ENCODE measurements around the gene GLYR1.

GLYR1 gene

DNA sequence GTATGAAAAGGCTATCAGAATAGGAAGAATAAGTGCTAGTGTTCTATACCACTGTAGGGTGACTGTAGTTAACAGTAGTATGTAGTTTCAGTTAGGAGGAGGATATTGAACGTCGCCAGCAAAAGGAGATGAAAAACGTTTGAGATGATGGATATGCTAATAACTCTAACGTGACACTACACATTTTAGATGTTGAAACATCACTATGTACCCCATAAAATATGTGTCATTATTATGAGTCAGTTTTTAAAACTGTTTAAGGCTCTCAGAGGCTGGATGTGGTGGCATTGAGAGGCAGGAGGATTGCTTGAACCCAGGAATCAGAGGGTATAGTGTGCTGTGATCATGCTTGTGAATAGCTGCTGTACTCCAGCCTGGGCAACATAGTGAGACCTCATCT is 32.0 kb upstream of the GLYR1 start:
- DNase-seq, result no peak

DNA sequence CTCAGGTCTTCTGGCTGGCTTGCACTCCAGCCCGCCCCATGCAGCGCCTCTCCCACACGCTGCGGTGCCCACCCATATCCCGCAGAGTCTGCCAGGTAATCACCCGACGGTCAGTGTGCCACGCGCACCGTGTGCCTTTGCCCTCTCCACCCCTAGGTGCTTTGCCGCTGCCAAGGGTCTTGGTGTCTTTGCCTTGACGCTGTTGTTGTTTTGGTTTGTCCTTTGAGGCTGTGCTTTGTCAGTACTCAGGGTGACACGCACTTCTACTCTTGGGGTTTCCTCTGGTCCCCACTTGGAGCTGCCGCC is 30.2 kb upstream of the GLYR1 start:
- DNase-seq, result no peak

DNA sequence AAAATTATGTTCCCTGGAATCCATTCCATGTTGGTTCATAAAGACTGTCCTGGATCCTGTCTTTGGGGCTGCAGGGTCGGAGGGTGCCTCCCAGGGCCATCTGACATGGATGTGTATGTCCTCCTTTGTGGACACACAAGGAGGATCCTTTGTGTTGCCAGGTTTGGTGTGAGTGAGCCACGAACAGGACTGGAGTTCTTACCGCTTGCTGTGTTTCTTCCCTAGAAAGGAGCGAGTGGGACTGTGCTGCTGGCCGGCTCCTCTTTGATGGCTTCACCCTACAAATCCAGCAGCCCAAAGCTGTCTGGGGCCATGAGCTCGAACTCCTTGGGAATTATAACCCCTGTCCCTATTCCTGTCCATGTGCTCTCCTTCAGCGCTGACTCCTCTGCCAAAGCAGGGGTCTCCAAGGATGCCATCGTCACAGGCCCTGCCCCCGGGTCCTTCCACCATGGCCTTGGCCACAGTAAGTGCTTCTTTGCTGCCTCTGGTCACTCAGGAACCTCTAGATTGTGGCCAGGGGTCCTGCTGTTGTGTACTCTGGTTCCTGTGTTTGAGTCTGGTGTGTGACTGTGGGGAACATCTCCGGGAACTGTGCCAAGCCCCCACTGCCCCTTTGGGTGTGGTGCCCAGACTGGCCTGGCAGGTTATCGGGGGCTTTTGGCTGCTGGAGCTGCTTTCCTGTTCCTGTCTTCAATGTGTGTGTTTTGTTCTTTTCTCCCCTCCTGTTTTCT is 29.7 kb upstream of the GLYR1 start:
- no peak for DNase-seq

DNA sequence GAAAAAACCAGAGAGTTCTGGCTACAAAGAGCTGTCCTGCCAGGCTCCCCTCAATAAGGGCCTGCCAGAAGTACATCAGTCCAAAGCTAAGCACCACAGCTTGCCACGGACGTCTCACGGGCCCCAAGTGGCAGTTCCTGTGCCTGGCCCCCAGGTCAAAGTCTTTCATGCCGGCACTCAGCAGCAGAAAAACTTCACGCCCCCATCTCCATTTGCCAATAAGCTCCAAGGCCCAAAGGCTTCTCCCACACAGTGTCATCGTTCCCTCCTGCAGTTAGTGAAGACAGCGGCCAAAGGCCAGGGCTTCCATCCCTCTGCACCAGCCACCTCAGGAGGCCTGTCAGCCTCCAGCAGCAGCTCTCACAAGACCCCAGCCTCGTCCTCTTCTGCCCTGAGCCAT is 27.6 kb upstream of the GLYR1 start:
- no peak for DNase-seq

DNA sequence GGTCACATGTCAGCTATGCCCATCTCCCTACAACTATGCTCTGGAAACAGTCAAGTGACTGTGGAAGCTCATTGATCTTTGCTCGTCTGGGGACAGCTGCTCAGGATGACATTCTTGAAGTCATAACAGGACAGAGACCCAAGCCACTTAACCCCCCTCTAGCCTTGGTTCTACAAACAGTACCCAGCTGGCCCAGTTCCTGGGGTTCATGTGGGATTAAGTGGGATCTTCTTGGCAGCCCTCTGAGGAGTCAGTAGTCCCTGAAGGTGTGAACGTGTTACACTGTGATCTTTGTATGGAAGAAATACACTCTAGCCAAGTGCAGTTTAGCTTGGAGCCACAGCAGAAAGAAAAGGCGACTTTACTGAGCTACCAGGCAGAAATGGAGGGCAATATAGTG is 26.0 kb upstream of the GLYR1 start:
- no peak for DNase-seq

DNA sequence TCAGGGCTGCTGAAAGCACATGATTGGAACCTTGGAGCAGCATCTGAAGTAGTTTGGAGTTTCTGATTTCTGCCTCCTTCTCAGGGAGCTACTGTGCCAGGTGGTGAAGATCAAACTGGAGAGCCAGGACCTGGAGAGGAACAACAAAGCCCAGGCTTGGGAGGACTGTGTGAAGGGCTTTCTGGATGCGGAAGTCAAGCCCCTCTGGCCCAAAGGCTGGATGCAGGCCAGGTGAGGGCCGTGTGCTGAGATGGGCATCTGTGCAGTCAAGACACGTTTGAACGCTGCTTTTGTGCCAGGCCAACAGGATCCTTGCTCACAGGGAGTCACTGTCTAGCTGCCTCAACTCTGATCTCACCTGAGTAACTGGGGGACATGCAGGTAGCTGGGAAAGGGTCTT is 24.0 kb upstream of the GLYR1 start:
- no peak for DNase-seq

DNA sequence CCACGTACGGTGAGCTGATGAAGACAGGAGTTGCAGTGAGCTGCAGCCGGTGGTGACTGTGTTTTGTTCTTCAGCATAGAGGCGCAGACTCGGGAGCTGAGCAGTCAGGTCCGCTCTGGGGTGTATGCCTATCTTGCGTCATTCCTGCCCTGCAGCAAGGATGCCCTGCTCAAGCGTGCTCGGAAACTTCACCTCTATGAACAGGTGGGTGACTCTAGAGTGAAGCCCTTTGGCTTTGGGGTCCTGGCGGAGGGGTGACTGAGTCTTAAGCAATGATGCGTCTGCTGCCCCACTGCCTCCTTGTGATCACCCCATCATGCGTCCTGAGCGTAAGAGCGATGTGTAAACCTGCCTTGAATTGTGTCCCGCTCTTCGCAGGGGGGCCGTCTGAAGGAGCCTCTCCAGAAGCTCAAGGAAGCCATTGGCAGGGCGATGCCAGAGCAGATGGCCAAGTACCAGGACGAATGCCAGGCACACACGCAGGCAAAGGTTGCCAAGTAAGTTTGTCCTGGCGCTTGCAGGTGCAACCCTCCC is 23.1 kb upstream of the GLYR1 start:
- no peak for DNase-seq

DNA sequence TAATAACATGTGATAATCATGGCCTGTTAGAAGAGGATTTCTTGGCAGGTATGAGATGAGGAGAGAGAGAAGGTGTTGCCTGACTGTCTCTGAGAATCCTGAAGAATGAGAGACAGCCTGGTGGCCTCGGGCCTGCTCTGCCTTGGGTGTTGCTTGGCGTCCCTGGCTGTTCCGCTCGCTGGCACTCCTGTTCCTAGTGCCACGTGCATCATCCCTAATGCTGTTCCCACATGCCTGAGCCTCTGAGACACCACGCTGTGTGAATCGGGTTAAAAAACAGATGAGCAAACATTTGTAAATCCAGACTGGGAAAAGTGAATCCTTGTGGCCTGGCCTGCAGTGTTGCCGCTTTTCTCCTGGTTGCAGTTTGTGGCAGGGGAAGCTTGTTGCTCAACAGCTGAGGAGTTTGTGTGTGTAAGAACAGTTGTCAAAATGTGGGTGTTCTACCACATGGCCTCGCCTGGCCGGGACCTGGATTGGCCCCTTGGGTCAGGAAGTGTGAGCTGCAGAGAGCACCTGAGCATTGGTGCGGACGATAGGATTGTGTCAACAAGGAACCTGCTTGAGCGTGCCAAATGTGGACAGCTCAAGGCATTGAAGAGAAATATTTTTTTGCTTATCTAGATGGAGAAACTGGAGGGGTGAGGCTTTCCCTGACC is 22.2 kb upstream of the GLYR1 start:
- no peak for DNase-seq

DNA sequence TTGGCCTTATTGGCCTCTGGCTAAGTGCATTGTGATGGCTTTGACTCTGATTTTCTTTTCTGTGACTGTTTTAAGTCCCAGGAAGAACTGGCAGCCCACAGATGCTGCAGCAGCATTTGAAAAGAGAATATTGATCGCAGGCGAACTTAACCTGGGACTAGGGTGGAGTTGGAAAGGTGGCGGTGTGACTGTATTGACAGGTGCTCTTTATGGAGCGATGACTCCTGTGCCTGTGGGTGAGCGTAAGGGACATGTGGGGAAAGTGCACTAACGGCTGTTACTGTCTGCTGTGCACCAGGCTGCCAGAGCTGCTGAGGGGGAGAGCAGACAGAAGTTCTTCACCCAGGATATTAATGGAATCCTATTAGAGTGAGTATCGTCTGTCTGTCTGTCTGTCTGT is 21.4 kb upstream of the GLYR1 start:
- DNase-seq, result no peak

DNA sequence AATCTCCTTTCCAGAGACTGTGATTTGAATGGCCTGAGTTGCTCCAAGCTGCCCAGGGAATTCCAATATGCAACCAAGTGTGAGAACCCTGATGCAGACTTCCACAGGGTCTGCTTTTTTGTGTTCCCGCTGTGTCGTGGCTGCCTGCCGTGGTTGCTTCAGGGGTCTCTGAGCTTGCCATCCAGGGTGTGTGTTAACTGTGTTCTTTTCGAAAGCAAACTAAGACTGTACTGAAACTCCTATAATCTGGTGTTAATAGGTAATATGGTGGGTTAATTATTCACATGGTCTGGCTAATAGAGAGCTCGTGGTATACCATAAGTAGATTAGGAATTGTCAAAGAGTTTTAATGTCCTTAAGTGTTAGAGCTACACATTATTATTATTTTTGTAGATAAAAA is 20.9 kb upstream of the GLYR1 start:
- DNase-seq, result no peak

DNA sequence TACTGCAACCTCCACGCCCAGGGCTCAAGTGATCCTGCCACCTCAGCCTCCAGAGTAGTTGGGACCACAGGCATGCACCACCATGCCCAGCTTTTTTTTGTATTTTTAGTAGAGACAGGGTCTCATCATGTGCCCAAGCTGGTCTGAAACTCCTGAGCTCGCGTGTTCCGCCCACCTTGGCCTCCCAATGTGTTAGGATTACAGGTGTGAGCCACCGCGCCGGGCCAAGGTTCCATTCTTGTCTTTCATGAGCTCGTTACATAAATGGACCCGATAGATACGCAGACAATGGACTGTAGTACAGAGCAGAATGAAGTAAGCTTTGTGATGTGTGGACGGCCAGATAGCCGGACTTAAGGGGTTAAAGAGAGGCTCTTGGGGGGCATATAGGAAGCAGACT is 19.5 kb upstream of the GLYR1 start:
- DNase-seq, result no peak

DNA sequence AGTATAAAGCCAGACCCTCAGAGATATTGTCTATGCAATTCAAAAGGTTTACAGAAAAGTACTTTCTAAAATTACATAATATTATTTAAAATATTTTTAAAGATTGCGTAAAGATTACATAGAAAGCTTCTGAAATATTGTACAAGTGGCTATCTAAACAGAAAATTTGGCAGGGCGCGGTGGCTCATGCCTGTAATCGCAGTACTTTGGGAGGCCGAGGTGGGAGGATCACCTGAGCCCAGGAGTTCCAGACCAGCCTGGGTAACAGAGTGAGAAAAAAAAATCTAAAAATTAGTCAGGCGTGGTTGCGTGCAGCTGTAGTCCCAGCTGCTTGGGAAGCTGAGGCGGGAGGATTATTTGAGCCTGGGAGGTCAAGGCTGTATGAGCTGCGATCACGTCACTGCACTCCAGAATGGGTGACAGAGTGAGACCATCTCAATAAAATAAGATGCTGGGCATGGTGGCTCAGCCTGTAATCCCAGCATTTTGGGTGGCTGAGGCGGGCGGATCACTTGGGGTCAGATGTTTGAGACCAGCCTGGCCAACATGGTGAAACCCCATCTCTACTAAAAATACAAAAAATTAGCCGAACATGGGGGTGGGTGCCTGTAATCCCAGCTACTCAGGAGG is 18.3 kb upstream of the GLYR1 start:
- DNase-seq, result no peak

DNA sequence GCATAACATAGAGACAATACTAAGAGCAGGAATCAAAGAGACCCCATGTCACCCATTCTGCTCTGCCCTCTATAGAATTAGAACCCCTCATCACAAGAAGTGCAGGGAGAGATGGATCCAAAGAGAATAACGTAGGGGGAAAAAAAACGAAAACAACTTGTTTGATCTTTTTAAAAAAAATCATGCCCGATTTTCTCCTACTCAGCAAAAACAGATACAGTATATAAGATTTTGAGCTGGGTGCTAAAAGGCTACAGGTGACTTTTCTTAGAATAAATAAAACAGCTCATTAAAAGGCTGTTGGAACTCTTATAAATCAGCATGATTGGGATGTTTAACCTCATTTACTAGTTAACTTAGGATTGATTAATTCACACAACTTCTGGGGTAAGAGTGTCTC is 17.6 kb upstream of the GLYR1 start:
- DNase-seq, result no peak

DNA sequence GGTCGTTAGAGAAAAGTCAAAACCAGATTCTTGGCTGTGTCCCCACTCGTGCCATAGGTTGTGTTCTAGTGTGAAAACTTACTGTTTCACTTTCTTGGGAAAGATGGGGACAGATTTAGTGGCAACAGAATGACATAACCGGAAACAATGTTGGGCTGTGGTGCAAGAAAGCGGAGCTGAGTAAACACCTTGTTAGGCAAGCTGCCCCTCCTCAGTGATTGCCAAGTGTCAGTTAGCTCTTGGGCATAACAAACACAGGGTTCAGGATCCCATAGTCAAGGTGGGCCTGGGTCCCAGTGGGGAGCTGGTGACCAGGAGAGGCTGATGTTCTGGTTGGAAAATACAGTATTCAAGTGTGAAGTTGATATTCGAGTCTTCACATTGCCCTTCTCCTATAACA is 15.6 kb upstream of the GLYR1 start:
- no peak for DNase-seq

DNA sequence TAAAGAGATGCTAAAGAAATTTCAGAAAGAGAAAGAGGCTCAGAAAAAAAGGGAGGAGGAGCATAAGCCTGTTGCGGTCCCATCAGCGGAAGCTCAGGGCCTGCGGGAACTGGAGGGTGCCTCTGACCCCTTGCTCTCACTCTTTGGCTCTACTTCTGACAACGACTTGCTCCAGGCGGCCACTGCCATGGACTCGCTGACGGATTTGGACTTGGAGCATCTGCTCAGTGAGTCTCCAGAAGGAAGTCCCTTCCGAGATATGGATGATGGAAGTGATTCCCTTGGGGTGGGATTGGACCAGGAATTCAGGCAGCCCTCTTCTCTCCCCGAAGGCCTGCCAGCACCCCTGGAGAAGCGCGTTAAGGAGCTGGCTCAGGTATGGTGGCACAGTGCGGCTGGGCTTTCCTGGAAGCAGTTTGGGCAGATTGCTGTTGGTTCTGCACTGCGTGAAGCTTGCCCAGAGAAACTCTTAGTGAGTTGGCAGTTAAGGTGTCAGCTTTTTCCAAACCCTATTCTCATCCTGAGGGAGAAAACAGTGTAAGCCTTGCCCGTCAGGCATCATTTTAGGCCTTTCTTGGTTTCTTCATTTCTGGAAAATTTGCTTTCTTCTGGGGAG is 13.7 kb upstream of the GLYR1 start:
- no peak for DNase-seq

DNA sequence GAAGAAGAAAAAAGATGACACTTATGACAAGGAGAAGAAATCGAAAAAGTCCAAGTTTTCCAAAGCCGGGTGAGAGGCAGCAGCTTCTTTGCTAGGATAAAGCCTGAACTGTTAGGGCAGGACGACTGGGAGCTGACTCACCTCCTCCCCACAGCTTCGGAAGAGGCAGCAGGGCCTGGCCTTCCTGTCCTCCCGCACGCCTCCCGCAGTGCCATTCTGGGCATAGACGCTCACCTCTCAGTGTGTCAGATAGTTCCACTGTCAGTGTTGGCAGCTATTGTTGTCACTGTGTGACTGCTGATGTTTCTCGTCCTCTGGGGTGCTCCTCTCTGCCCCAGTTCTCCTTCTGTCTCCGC is 12.8 kb upstream of the GLYR1 start:
- no peak for DNase-seq

DNA sequence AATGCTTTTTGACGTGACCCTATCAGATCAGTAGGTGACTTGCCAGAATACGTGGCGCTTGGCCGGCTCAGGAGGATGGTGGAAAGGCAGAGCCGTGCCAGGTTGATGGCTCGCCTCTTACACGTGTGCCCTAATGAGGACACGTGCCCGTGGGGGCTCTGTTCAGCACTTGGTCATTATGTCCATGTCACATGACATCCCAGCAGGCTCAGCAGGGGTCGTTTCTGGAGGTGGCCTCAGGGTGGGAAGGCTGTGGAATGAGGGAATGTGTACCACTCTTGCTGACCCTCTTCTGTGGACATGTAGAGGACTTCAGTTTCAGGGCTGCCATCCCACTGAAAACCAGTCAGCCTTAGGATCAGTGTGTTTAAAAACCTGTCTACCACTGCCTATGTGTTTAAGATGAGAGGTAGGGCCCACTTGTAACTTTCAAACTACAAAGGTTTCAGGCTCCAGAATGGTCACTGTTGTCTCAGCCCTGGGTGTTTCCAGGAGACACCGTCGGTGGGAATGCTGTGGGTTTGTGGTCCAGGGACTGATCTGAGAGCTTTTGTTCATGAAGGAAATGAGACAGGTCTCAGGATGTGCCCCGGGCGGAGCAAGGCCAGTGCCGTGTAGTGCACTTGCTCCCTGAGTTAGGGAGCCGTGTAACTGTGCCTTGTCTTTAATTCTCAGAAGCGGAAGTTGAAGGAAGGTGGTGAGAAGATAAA is 12.3 kb upstream of the GLYR1 start:
- DNase-seq, result no peak

DNA sequence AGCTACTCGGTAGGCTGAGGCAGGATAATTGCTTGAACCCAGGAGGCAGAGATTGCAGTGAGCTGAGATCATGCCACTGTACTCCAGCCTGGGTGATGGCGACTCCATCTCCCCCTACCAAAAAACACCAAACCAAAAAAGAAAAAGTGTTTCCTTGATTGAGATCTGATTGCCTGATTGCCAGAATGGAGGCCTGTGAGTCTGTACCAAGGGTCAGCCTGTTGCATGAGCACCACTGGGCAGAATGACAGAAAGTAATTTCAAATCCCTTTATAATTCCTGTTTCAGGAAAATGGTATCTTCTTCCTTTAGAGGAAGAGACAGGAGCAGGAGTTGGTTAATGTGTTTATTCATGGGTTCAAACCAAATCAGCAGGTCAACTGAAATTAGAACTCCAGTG is 8.7 kb upstream of the GLYR1 start:
- DNase-seq, result no peak

DNA sequence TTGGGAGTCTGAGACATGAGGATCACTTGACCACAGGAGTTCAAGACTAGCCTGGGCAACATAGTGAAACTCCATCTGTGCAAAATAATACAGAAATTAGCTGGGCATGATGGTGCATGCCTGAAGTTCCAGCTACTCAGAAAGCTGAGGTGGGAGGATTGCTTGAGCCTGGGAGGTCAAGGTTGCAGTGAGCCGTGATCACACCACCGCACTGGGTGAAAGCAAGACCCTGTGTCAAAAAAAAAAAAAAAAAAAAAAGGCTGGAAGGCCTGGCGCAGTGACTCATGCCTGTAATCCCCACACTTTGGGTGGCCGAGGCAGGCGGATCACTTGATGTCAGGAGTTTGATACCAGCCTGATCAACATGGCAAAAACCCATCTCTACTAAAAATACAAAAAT is 8.3 kb upstream of the GLYR1 start:
- DNase-seq, result no peak

DNA sequence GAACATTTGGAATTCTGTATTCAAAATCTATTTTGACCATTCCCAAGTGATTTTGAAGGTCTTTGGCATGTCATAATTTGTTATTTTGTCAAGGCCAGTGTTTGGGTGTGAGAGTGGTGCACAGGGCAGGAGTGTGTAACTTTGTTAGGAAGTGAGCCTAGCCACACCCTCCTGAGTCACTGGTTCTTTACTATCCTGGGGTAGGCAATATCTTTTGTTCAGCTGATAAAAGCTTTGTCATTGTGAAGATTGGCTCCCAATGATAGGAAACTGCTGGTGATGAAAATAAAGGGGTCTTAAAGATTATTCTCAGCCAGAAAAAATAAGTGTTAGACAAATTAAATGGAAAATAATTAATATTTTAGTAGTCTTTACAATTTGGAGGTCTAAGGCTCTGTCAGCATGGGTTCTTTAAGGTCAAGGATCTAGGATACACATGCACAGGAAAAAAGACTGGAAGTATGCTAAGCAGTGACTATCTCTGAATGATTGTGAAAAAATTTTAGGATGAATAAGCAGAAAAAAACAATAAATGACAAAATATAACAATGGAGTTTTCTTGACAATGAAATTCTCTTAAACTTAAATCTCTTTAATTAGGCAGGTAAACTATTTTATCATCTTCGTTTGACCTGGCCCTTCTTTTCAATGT is 5.3 kb upstream of the GLYR1 start:
- no peak for DNase-seq

DNA sequence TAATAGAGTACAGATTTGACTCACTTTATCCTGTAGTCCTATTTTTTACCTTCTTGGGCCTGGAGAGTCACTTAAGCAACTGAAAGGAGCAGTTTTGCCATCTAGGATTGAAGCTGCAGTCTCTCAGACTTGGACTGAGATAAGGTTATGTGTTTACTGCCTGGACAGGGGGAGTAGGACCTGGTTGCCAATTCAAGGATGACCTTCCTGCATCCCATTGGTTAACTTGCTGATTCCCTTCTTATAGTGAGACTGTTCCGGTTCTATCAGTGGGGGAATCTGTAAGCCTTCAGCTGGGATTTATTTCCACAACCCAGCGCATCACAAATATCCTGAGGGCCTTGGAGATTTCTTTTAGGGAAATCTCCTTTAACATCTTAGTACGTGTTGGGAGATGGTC is 3.1 kb upstream of the GLYR1 start:
- no peak for DNase-seq

DNA sequence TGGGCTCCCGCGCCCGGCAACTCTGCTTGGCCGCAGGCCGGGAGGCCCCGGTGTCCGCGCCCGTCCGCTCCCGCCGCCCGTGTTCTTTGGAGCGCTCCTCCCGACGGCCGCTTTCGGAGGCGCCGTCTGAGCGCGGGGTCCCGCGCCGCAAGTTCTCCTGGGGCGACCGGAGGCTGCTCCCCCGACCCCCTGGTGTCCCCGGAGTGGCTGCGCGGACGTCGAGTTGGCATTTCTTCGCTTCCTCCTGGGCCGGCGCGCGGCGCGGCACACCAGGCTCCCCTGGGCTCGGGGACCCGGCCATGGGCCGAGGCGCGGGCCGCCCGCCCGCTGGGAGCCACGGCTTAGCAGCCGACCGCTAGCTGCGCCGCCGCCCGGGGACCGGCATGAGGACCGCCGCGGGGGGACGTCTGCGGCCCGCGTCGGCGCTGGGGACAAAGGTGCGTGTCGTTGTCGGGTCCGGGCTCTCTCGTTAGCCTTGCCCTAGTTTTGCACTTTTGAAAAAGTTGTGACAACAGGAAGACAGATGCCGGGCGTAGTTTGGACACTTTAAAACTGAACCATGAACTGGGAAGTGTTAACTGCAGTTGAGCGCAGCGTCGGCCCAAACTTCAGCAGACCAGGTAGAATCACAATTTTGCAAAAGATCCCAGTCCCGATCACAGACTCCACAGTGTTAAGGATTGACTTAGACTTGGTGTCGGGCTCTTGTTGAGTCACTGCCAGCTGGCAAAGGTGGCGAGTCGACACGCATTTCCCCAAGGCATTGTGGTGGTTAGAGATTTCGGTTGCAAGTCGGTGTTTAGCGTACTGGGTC is 893 bp upstream of the GLYR1 start:
- peak; percentile 24 to 30 for DNase-seq
